Neural cell (in vitro differentiated cells): ENCODE measurements around the gene NFAM1.

Source experiments
- CTCF ChIP-seq: fragments of 450-650 bp; IDR thresholded peaks from 2 replicates; pipeline ENCODE4 v1.5.1; 2014; ENCODE audit warnings: antibody characterized with exemption, mild to moderate bottlenecking, moderate library complexity; ENCODE audit not compliant: poor library complexity, severe bottlenecking
- POLR2AphosphoS5 ChIP-seq: IDR thresholded peaks from 2 replicates; pipeline ENCODE4 v1.6.1; 2012

- no peak for TF ChIP-seq POLR2AphosphoS5
- no peak for TF ChIP-seq CTCF
Measured at GRCh38 chr22:42471441-42471840, 39.2 kb upstream of the NFAM1 start.
